GM19023 (cell line): ENCODE measurements around the gene KCNJ18.
"Not testable (repeated sequence)": the region's sequence is repeated elsewhere in the genome, so short reads cannot be mapped to it uniquely, and the experiment has no call there.

Experiments
- ATAC-seq: cut with Tn5 transposase; IDR thresholded peaks from one replicate; pipeline ENCODE4 v1.9.1; 2021; ENCODE audit warnings: mild to moderate bottlenecking, moderate library complexity; ENCODE audit not compliant: unreplicated experiment

The KCNJ18 gene

DNA sequence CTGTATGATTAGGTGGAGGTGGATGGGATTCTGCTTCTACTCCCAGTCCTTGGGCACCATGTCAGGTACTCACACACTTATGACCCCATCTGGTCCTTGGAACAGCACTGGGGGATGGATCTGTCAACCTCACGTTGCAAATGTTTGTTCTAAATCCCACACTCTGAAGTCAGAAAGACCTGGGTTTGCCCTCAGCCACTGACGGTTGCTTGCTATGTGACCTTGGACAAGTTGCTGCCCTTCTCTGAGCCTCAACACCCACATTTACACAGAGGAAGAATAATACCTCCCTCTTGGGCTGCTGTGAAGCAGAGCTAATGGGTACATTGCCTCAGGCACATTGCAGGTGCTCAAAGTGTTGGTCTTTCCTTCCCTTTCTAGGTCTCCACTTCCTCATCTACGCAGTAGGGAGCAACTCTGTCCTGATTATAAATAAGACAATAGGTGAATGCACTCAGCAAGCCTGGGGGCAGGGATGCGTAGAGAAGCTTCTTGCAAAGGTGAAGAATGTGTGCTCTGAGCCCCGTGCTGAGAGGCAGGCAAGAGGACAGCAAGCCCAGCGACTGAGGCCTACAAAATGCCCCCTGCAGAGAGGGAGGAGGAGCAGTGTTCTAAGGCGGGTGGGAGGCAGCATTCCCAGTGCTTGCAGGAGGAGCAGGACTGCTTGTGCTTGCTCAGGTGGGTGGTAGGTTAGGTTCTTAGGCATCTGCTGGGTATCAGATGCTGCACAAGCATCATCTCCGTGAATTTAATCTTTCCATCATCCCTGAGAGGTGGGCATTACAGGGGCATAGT lies 21.8 kb upstream of the KCNJ18 start:
- ATAC-seq = not testable (repeated sequence)

DNA sequence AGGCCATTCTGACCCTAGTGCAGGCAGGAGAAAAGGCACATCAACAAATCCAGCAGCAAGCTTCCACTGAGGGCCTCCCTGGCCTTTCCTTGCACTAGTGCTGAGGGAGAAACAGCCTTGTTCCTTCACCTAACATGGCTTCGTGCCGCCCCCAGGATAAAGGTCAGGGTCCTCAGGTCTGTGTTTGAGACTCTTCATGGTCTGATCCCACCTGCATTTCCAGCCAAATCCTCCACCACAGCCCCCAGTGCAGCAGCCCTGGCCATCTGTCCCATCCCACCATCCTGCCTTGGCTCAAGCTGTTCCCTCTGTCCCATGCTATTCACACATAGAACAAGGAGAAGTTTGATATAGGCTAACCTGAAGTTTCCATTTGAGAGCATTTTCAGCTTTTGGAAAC lies 20.9 kb upstream of the KCNJ18 start:
- not testable (repeated sequence) for ATAC-seq

DNA sequence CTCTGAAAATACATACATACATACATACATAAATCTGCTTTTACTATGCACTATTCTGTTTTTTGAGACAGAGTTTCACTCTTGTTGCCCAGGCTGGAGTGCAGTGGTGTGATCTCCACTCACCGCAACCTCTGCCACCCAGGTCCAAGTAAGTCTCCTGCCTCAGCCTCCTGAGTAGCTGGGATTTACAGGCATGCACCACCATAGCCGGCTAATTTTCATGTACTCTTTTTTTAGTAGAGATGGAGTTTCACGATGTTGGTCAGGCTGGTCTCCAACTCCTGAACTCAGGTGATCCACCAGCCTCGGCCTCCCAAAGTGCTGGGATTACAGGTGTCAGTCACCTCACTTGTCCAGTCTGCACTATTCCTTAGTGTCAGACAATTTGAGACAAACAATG lies 20.5 kb upstream of the KCNJ18 start:
- not testable (repeated sequence) for ATAC-seq

DNA sequence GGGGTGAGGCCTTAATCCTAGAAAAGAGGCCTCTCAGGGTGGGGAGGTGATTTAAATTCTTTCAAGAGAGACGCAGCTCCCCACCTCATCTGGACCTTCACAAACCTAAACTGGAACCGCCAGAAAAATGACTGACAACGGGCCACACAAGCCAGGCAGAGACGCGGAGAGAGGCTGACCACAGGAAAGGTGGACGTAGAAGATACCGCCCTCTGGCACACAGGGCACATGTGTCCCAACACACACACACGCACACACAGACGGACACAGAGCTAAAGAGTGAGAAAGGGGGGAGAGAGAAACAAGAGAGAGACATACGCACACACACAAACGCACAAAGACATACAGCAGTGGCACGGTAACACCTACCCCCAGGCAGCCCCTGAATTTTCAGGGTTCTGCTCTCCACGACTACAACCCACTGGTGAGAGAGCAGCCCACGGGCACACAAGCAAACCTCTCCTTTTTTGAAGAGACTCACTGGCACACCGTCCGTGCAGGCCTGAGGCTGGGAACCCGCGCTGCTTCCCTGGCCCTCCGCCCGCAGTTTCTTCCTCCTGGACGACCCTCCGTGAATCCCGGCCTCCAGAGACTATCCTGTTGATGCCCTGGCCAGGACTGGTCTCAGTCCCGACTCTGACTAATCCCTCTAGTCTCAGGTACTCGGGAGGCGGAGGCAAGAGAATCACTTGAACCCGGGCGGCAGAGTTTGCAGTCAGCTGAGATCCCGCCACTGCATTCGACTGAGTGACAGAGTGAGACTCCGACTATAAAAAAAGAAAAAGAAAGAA lies 18.7 kb upstream of the KCNJ18 start:
- not testable (repeated sequence) for ATAC-seq

DNA sequence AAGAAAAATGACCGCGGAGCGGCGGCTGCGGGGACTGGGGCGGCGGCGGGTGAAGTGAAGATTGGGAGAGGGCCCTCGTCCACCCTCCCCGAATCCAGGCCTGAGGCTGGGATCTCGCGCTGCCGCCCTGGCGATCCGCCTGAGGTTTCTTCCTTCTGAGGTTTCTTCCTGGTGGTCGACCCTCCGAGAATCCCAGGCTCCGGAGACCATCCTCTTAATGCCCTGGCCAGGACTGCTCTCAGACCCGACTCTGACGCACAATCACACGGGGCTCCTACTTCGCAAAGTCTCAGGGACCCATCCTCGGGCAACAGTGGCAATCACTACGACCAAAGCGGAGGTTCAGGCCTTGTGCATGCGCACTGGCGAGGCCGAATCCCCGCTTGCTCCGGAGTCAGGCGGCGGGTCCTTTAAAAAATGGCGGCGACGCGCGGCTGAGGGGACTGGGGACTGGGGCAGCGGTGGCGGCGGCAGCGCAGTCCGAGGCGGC lies 18.0 kb upstream of the KCNJ18 start:
- ATAC-seq = no peak

DNA sequence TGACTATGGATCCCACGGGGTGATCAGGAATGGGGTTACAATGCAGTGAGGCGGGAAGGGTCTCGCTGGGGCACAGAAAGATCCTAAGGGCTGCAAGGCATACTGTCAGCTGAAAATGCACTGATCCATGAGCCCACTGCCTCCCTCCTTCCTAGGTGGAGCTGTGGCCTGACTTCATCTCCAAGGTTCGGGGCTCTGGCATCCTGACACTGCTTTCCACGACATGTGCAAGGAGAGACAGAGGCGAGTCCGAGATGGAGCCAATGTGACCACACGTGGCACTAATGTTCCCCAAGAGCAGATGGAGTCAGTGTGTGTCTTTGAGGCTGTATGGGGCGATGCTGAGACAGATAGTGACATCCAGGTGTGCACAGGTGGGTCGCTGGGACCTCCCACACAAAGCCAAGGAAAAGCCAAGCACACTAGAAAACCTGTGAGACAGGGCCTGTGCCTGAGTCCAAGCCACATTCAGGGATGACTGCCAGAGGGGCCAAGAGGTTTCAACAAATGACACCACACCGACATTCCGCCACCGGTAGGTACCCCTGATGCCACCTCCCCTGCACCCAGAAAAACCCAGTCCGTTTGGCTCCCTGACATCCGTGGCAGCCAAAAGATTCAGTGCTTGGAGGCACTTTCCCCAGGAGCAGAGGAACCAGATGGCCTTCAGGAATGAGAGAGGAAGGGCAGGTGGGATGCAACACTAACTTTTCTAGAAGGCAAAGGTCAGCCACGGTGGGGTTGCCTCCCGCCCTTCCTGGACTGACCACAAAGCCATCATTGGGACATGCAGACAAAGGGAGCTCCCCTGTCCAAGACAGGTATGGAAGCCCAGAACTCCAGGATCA lies 17.2 kb upstream of the KCNJ18 start:
- not testable (repeated sequence) for ATAC-seq

DNA sequence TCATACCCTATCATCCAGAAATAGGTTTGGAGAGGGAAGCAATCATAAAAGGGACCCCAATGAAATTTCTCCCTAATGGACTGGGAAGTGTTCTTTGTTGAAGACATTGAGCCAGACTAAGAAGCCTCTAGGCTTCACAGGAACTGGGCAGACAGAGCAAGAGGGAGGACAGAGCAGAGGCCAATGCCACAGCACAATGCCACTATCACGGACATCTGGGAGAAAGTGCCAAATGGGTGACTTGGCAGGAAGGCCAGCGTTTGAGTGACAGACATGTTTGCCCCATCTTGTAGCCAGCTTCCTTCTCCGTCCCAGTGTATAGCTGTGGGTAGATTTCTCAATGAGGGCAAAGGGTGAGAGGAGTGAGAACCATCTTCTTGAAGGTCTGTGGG lies 16.6 kb upstream of the KCNJ18 start:
- ATAC-seq = not testable (repeated sequence)

DNA sequence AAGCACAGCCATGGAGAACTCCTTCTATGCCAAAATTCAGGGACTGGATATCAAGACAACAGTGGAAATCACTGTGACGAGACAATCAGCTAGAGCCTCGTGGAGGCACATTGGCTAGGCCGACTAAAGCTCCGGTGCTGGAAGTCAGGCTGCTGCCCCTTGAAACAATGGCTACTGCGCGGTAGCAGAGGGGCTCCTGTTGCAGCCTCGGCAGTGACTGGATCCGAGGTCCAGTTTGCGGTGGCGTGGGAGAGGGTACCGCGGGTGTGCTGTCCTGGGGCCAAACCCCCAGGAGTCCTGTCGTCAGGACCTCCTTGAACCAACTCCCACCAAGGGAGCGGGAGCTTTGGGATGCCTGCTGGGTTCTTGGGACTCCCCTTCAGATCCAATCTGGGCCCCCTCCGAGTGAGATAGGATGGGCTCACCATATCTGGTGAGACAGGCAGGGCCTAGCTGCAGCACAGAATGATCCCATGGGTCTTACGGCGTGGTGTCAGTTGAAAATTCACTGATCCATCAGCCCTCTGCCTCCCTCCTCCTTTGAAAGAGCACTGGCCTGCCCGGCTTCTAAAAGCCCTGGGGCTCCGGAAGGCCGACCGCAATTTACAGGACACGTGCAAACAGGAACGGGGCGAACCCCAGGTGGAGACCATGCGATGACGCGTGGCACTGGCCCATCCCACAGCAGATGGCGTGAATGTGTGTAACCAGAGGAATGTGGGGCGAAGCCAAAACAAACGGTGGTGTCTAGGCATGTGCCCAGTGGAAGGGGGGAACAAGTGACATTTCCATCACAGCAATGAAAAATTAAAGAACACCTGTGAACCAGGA lies 15.8 kb upstream of the KCNJ18 start:
- ATAC-seq = no peak

DNA sequence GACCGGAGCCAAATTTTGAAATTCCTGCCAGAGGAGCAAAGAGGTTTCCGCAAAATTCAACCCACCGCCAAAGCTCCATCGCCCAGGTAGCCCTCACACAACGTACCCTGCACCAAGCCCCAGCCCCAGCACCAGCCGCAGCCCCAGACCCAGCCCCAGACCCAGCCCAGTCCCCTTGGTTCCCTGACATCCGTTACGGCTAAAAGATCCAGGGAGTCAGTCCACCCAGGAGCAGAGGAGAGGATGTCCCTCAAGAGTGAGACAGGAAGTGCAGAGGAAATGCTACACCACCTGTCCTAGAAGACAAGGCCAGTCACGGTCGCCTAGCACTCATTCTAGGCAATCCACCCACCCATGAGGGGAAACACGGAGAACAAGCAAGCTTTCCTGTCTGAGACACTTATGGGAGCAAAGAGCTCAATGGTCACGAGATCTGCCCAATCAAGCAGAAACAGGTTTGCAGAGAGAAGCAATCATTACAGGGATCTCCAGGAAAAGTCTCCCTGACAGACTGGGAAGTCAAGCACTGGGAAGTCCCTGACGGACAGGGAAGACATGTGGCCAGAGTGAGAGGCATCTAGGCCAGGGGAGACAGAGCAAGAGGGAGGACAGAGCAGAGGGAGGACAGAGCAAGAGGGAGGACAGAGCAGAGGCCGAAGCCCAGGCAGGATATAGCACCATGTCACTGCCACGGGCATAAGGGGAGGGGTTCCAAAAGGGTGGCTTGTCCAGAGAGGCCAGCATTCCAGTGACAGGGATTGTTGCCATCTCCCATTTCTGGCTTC lies 15.0 kb upstream of the KCNJ18 start:
- no peak for ATAC-seq

DNA sequence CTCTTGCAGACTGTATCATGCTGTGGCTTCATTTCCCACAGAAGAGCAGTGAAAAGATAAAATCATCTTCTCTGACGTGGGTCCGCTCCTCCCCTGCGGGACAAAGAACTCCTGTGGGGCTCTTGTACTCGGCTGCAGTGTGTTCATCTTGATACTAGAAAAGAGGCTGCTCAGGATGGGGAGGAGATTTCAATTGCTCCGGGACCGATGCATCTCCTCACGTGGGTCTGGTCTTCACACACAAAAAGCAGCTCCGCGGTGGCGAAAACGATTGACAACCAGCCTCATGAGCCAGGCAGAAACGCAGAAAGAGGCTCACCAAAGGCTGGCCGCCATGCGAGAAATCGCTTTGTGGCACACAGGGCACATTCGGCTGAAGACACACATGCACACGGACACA lies 14.4 kb upstream of the KCNJ18 start:
- ATAC-seq = no peak

DNA sequence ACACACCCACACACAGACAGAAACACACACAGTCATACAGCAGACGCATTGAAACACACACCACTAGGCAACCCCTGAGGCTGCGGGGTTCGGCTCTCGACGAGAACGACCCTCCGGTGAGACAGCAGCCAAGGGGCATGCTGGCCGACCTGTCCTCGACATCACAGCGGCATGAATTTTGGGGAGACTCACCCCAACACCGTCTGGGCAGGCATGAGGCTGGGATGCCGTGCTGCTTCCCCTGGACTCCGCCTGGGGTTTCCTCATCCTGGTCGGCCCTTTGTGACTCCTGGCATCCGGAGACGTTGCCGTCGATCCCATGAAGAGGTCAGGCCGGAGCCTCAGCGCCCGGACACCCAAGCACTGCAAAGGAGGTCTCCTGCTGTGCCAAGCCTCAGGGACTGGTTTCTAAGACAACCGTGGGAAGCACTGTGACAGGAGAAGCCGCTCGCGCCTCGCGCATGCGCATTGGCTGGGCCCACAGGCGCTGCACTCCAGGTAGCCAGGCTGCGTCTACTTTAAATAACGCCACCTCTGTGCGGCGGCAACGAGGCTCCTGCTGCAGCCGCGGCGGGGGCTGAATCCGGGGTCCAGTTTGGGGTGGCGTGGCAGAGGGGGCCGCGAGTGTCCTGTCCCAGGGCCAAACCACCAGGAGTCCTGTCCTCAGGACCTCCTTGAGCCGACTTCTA lies 13.8 kb upstream of the KCNJ18 start:
- ATAC-seq = no peak

DNA sequence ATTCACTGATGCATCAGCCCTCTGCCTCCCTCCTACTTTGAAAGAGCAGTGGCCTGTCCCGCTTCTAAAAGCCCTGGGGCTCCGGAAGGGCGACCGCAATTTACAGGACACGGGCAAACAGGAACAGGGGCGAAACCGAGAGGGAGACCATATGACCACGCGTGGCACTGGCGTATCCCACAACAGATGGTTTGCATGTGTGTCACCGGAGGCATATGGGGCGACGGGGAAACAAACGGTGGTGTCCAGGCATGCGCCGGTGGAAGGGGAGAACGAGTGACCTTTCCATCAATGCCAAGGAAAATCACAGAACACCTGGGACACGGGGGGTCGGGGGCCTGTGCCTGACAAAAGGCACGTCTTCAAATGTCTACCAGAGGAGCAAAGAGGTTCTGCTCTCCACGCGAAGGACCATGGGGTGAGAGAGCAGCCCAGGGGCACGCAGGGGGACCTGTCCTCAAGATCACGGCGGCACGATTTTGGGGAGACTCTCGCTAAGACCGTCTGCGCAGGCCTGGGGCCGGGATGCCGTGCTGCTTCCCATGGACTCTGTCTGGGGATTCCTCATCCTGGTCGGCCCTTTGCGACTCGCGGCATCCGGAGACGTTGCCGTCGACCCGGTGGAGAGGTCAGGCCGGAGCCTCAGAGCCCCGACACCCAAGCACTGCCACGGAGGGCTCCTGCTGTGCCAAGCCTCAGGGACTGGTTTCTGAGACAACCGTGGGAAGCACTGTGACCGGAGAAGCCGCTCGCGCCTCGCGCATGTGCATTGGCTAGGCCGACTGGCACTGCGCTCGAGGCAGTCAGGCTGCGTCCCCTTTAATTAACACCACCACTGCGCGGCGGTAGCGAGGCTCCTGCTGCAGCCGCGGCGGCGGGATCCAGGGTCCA lies 12.8 kb upstream of the KCNJ18 start:
- no peak for ATAC-seq

DNA sequence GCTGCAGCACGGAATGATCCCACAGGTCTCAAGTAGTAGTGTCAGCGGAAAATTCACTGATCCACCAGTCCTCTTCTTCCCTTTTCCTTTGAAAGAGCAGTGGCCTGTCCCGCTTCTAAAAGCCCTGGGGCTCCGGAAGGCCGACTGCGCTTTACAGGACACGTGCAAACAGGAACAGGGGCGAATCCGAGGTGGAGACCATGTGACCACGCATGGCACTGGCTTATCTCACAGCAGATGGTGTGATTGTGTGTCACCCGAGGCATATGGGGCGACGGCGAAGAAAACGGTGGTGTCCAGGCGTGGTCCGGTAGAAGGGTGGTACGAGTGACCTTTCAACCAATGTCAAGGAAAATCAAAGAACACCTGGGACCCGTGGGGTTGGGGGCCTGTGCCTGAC lies 12.0 kb upstream of the KCNJ18 start:
- ATAC-seq = no peak

DNA sequence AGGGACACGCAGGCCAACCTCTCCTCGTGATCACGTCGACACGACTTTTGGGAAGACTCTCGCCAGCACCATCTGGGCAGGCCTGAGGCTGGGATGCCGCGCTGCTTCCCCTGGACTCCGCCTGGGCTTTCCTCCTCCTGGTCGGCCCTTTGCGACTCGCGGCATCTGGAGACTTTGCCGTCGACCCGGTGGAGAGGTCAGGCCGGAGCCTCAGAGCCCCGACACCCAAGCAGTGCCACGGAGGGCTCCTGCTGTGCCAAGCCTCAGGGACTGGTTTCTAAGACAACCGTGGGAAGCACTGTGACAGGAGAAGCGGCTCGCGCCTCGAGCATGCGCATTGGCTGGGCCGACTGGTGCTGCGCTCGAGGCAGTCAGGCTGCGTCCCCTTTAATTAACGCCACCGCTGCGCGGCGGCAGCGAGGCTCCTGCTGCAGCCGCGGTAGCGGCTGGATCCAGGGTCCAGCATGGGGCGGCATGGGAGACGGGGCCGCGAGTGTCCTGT lies 11.4 kb upstream of the KCNJ18 start:
- ATAC-seq = not testable (repeated sequence)

DNA sequence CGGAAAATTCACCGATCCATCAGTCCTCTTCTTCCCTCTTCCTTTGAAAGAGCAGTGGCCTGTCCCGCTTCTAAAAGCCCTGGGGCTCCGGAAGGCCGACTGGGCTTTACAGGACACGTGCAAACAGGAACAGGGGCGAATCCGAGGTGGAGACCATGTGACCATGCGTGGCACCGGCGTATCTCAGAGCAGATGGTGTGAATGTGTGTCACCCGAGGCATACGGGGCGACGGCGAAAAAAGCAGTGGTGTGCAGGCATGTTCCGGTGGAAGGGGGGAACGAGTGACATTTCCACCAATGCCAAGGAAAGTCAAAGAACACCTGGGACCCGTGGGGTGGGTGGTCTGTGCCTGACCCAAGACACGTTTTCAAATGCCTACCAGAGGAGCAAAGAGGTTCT lies 10.7 kb upstream of the KCNJ18 start:
- not testable (repeated sequence) for ATAC-seq

DNA sequence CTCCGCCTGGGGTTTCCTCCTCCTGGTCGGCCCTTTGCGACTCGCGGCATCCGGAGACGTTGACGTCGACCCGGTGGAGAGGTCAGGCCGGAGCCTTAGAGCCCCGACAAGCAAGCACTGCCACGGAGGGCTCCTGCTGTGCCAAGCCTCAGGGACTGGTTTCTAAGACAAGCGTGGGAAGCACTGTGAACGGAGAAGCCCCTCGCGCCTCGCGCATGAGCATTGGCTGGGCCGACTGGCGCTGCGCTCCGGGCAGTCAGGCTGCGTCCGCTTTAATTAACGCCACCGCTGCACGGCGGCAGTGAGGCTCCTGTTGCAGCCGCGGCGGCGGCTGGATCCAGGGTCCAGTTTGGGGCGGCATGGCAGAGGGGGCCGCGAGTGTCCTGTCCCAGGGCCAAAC lies 10.2 kb upstream of the KCNJ18 start:
- ATAC-seq = not testable (repeated sequence)

DNA sequence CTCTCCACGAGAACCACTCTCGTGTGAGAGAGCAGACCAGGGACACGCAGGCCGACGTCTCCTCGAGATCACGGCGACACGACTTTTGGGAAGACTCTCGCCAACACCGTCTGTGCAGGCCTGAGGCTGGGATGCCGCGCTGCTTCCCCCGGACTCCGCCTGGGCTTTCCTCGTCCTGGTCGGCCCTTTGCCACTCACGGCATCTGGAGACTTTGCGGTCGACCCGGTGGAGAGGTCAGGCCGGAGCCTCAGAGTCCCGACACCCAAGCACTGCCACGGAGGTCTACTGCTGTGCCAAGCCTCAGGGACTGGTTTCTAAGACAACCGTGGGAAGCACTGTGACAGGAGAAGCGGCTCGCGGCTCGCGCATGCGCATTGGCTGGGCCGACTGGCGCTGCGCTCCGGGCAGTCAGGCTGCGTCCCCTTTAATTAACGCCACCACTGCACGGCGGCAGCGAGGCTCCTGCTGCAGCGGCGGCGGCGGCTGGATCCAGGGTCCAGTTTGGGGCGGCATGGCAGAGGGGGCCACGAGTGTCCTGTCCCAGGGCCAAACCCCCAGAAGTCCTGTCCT lies 9.1 kb upstream of the KCNJ18 start:
- ATAC-seq = not testable (repeated sequence)
